GM21381 (cell line): ENCODE measurements around the gene SRRM4.
"Not testable (repeated sequence)": the region's sequence is repeated elsewhere in the genome, so short reads cannot be mapped to it uniquely, and the experiment has no call there.

ENCODE experiments used
- ATAC-seq: cut with Tn5 transposase; IDR thresholded peaks from one replicate; pipeline ENCODE4 v1.9.1; 2021; ENCODE audit warnings: mild to moderate bottlenecking, moderate library complexity; ENCODE audit not compliant: unreplicated experiment

Gene SRRM4

DNA sequence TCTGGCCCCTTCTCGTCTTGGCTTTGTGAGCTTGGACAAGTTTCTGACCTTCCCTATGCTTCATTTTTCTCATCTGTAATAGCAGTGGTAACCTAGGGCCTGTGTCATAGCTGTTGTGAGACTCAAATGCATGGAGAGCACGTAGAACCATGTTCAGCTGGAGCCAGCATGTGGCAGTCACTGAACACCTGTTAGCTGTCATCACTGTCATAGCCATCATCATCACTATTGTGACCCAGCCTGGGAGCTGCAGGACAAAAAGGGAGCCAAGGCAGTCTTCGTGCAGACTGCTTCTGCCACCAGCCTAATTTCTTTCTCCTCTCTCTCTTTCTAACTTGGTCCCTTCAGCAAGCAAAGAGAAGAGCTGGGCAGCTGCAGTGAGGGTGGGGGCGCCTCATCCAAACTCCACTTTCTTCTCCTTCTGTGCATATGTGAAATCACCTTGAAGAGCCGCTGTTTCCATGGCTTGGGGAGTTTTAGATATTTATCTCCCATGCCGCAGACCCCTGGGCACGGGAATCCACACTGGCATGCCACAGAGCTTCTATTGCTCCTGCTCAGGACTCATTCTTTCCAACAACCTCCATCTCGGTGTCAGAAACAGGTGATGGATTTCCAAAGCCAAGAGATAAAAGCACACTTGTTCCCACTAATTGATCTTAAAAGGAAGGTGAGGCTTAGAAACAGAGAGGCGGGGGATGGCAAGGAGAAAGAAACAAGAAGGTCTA lies 87.0 kb downstream of the SRRM4 start:
- ATAC-seq = no peak

DNA sequence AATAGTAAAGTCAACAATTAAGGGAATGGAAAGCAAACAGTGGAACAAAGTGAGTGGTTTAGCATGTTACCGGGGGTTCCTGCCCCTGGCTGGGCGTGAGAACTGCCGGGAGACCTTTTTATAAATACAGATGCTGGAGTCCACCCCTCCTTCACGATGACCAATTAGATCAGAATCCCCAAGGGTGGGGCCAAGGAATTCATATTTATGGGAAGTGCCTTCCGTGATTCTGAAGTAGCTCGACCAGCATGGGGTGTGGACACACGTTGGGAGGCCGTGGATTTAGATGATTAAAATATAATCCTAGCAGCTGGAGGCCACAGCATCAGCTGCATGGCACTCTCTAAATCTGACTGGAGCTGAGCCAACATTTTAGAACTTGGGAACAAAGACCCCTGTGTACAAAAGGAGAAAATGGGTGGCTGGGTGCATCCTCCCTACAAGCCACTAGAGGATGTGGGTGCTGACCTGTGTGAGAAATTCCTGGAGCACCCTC lies 87.9 kb downstream of the SRRM4 start:
- no peak for ATAC-seq

DNA sequence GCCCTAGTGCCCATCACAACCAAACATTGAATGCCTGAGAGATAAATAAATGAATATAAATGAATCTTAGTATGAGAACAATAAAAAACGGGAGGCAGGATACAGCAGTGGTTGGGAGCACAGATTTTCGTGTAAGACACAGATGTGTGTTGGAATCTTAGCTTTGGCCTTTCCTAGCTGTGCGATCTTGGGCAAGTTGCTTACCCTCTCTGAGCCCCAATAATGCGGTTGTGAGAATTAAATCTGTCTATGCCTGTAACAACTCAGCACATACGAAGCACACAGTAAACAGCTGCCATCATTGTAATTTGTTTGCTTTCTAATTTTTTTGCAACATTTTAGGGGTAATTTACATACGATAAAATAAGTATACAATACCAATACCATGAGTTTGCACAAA lies 89.8 kb downstream of the SRRM4 start:
- no peak for ATAC-seq

DNA sequence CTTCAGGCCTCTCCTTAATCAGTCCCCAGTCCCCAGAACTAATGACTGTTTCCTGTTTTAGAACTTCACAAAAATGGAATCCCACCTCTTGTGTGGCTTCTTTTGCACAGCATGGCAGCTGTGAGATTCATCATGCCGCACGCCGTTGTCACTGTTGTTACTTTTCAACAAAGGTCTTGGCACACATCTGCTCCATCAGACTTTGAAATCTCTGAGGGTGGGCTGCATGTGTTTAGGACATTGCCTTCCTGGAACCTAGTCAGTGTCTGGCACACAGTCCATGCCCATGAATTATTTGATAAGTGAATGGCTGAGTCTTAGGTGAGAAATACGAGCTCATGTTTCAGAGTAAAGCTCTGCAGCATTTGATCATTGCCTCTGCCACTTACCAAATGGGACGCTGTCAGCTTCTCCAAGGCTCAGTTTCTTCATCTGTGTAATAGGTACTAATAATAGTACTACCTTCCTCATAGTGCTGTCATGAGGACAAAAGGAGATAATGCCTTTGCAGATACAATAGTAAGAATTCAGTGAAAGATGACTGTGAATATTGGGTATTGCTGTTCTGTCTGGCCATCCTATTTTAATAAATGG lies 90.4 kb downstream of the SRRM4 start:
- no peak for ATAC-seq

DNA sequence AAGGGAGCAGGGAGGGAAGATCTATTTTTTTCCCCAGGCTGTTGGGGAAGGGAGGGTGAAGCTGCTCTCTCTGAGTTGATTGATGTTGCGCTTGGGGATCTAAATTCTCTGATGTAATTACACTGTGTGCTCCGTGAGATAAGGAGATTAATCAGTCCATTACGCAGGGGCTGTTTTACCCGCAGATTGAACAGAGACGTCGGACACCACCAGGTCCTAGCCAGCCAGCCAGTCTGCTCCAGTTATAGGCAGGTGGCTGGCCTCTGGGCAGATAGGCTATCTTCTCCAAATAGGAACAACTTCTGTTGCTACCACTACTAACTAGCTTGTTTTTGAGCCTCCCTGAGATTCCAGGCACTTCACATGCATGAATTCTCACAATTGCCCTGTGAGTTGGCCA lies 91.1 kb downstream of the SRRM4 start:
- ATAC-seq = no peak

DNA sequence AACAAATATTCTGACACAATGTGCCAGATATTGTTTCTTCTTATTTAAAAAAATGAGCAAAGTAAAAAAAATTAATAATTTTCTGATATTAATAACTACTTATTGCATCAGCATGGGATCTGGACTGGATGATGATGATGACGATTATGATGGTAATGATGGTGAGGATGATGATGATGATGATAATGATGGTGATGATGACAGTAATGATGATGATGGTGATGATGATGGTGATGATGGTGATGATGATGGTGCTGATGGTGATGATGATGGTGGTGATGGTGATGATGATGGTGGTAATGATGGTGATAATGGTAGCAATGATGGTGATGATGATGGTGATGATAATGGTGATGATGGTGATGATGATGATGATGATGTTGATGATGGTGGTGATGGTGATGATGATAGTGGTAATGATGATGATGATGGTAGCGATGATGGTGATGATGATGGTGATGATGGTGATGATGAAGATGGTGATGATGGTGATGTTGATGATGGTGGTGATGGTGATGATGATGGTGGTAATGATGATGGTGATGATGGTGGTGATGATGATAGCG lies 94.0 kb downstream of the SRRM4 start:
- no peak for ATAC-seq

DNA sequence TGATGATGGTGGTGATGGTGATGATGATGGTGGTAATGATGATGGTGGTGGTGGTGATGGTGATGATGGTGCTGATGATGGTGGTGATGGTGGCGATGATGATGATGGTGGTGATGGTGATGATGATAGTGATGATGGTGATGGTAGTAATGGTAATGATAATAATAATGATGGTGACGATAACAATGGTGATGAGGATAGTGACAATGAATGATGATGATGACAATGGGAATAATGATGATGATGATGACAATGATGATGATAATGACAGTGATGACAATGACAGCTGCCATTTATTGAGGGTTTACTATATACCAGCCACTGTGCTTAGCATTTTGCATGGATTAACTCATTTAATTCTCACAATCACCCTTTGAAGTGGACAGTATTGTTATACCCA lies 94.6 kb downstream of the SRRM4 start:
- ATAC-seq = no peak

DNA sequence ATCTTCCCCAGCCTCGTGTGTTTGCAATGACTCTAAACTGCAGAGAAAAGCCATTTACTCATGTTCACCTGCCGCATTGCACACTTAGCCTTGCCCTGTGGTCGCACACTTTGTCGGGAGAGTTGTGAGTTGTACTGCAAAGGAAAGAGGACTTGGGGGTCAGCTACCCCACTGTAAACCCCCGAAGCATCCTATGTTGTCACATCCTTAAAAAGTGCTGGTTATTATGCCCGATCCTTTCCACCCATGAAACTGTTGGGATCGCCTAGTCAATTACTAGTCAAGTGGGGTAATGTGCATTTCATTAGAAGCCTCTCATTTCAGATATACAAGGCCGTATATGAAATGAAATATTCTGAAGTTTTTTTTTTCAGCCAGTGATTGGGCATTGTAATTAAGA lies 98.2 kb downstream of the SRRM4 start:
- no peak for ATAC-seq

DNA sequence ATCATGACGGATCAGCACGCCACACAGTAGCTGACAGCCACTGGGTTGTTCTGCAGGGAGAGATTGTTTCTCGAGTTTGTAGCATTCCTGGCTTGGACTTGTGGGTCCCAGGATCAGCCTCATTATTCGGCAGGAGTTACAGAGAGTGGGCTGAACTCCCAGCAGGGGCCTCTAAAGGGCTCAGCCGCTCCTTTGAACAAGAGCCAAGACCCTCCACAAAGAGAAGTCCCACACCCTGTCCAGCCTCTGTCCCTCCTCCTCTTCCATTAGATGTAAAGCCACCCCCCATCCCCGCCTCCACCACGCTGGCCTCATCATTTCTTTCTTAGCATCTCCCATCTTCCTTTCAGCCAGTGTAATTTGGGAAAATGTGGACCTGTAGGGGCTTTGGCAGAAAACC lies 100.7 kb downstream of the SRRM4 start:
- no peak for ATAC-seq

DNA sequence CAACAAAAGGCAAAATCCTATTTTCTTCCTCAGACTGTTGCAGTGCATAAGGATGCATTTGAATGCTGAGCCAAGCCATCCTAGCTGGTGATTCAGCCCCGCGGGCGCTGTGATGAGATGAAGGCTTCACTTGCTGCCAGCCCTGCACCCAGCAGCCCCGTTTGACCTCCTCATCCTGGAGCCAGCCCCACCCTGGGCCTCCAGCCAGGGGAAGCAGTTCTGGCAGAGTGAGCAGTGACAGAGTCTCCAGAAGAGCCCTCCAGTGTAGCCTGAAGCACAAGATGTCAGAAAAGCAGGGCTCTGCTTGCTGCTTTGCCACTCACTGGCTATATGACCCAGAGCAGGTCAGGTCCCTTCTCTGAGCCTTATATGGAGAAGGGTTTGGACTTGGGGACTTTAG lies 101.2 kb downstream of the SRRM4 start:
- ATAC-seq = no peak

DNA sequence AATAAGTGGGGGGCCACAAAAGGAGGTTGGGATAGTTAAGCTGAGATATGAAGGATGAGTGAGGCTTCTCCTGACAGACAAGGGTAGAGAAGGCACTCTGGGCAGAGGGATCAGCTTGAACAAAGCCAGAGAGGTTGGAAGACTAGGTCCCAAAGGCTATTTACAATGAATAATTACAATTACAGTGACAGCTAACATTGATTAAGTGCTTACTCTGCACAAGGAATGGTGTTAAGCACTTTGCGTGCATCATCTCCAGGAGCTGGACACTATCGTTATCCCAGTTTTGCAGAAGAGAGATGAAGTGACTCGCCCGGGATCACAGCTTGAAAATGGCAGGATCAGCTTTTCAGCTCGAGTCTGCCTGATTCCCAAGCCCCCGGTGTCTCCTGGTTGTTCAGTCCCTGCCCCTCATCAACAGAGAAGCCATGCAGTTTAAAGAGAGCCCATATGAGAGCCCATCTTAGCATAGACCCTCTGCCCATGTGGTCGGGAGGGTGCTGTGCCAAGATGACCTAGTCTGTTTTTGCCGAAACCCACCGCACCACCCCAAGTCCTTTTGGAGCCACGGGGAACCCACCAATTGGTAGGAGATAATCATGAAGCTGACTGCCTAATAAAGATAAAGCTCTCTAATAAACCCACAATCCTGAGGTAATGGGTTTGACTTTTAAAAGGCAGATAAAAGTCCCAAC lies 107.5 kb downstream of the SRRM4 start:
- no peak for ATAC-seq

DNA sequence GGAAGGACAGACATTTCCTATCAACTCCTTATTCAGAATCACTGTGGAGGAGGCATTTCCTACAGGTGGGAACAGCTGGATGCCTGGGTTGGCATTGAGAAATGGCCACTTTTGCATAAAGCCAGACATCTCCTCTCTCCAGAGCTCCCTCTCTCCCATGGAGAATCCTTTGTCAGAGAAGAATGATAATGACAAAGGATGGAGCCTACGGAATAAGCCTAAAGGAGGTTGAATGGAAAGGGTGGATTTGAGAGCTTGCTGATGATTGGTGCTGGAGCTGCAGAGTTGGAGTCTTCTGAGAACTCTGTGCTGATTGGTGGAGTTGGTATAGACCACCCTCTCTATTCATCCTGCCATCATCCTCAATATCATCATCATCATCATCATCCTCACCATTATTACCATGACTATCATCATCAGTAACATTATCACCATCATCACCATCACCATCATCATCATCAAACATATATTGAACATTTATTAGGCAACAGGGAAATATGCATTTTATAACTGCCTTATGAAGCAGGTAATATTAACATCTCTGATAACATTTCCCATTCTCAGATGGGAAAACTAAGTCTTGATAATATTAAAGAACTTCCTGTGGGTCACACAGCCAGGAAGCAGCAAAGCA lies 108.2 kb downstream of the SRRM4 start:
- no peak for ATAC-seq

DNA sequence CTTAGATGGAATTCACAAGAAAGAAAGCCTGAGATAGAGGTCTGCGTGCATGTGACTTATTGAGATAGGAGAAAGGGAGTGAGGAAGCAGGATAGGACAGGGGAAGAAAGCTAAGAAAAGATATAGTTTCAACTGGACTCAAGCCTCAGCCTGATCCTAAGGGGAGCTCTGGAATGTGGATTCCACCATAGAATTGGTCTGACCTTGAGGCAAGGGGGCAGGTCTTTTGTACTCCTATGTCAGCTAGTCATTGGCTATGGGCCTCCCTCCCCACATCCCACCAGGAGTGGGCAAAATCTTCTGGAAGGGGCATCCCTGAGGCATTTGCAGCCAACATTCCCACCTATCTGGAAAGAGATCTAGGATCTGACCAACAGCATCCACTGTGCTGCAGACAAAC lies 108.9 kb downstream of the SRRM4 start:
- ATAC-seq = no peak

DNA sequence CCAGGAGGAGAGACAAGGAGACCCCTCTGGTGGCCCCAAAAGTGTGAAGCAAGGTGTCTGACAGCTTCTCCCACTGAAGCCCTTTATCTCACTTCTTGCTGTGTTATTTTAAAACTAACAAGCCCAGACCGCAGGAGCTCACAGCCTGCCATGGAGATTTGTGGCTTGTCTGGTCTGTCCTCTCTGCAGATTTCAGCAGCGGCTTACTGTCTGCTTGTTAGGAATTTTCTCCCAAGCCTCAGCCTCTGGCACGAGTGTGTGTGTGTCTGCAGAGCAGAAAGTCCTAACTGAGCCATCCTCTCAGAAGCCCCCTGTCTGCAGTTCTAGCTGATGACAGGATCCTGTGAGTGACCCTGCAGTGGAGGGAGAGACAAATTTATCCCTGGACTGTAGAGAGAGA lies 109.5 kb downstream of the SRRM4 start:
- no peak for ATAC-seq

DNA sequence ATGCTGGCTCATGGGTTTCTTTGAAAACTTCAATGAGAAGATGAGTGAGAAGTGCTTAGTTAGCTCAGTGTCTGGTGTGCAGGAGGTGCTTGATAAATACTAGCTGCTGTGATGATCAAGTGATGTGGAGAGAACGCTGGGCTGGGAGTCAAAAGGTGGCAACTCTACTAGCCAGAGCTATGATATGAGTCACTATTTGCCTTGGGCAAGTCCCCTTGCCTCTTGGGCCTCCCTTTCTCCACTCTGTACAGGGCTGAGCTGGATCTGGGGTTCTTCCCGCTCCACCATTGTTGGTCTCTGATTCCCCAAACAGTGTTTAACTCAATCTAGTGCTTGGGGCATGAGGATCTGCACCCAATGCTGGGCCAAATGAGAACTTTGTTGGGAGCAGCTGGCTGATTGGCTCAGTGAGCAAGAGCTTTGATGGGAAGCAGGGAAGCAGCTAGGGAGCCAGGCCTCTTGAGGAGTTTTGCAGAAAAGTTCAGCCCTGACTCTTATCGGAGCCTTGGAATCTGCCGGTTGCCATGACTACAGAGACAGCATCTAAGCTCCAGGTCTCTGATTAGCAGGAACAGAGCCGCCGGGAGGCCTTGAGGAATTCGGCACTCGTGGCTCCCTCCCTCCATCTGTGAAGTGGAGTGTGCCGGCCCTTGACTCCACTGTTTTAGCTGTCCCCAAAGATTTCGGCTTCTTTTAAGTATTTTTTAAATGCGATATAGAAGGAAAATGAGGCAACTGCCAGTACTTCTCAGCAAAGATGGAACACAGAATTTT lies 115.3 kb downstream of the SRRM4 start:
- no peak for ATAC-seq

DNA sequence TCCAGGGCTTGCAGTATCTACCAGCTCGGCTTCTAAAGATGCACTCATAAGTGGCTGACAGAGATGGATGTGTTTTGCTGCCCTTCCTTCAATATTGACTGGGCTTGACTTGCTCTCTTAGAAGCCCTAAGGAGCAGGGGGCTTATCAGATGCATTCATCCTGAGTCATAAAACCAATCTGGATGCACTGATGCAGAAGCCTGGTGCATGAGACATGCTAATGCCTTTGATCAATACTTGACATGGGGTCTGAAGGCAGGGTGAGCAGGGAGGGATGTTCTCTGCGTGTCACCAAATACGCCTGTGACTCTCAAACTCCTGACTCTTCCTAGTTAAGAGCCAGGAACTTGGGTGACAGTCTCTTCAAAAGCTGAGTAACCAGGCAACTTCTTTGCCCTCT lies 119.6 kb downstream of the SRRM4 start:
- no peak for ATAC-seq

DNA sequence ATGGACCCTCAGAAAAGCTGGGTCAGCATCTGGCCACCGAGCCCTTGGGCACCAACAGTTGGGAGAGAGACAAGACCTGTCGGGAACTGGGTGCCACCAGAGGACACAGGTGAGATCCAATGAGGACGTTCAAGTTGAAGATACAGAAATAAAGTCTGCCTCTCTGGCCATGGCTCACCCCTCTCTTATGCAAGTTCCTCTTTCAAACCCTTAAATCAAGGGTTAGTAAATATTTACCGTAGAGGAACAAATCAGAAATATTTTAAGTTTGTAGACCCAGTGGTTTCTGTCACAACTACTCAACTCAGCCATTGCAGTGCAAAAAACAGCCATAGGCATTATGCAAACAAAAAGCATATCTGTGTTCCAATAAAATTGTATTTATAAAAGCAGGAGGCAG lies 120.9 kb downstream of the SRRM4 start:
- no peak for ATAC-seq

DNA sequence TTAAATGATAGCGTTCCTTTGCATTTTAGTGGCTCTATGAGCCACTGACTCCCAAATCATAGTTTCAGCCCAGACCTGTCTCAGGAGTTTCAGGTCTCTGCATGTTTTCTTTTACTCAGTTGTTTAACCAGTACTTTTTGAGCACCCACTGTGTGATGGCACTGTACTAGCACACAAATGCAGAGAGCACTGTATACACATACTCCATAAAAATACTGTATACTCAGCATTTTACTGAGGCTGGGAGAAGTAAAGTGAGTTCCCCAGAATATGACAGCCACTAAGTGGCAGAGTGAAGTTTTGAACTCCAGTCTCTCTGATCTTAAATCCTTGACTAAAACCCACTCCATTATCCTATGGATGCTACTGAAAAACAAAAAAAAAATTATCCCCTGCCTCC lies 121.4 kb downstream of the SRRM4 start:
- ATAC-seq = no peak

DNA sequence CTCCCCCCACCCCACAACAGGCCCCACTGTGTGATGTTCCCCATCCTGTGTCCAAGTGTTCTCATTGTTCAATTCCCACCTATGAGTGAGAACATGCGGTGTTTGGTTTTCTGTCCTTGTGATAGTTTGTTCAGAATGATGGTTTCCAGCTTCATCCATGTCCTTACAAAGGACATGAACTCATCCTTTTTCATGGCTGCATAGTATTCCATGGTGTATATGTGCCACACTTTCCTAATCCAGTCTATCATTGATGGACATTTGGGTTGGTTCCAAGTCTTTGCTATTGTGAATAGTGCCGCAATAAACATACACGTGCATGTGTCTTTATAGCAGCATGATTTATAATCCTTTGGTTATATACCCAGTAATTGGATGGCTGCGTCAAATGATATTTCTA lies 123.6 kb downstream of the SRRM4 start:
- ATAC-seq = not testable (repeated sequence)

DNA sequence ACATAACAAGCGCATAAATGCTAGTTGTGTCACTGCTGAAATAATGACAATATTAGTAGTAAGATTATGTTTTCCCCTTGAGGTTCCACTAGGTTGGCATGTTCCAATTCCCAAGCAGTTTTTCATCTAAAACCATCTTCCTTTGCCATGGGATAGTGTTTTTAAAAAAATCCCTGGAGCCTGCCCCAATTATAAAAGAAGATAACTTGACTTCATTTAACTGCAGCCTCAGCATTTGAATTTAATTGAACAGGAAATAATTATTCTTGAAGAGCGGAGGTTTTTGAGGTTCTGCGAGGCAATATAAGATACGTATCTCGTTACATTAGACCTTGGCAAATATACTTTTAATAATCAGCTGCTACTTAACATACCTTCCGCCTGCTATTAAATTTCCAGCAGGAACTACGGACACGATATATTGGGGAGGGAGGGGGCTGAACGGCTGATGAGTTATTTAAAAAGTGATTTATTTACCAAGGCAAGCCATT lies 132.2 kb downstream of the SRRM4 start:
- ATAC-seq = no peak
